ENCODE measurements around the gene HLCS.
"Not testable (repeated sequence)": the region's sequence is repeated elsewhere in the genome, so short reads cannot be mapped to it uniquely, and the experiment has no call there.

Gene HLCS

GRCh38 chr21:36955783-36956182 lies 10.7 kb downstream of the HLCS start:
- no peak overlapping the region for H3K9ac ChIP-seq (ENCODE audit: low read length)
- no peaks in the 10 kb centered on the region for H3K27me3 ChIP-seq (ENCODE audit: low read depth, low read length)
- H3K9me3 ChIP-seq (ENCODE audit: insufficient read depth, low read length) = no peaks in the 10 kb centered on the region
- no peak overlapping the region for H2AFZ ChIP-seq (ENCODE audit: low read depth, low read length)
- H3K4me2 ChIP-seq (ENCODE audit: low read length) = no peak overlapping the region
- no peak for TF ChIP-seq CTCF (IDR thresholded peaks at IDR 0.05; ENCODE audit: low read depth, low read length)
- TF ChIP-seq EZH2phosphoT487 (IDR thresholded peaks at IDR 0.05; ENCODE audit: low read depth) = no peak
- H3K36me3 ChIP-seq (replicated peaks; ENCODE audit: low read depth, low read length) = no peaks in the 10 kb centered on the region
- H4K20me1 ChIP-seq (ENCODE audit: insufficient read depth, low read length) = no peaks in the 10 kb centered on the region
- H3K4me1 ChIP-seq (ENCODE audit: low read length) = no peaks in the 10 kb centered on the region
- H3K27ac ChIP-seq (ENCODE audit: low read length) = no peak overlapping the region
- H3K4me3 ChIP-seq (ENCODE audit: low read length) = no peak overlapping the region
- H3K79me2 ChIP-seq (ENCODE audit: low read length) = no peaks in the 10 kb centered on the region

GRCh38 chr21:36952331-36952730 lies 14.1 kb downstream of the HLCS start:
- H3K9ac ChIP-seq (ENCODE audit: low read length); H3K36me3 ChIP-seq (replicated peaks; ENCODE audit: low read depth, low read length); H3K27ac ChIP-seq (ENCODE audit: low read length); H3K4me1 ChIP-seq (ENCODE audit: low read length); H2AFZ ChIP-seq (ENCODE audit: low read depth, low read length); H3K4me2 ChIP-seq (ENCODE audit: low read length); H3K9me3 ChIP-seq (ENCODE audit: insufficient read depth, low read length); H3K4me3 ChIP-seq (ENCODE audit: low read length); H4K20me1 ChIP-seq (ENCODE audit: insufficient read depth, low read length); H3K79me2 ChIP-seq (ENCODE audit: low read length); H3K27me3 ChIP-seq (ENCODE audit: low read depth, low read length): not testable (repeated sequence)

GRCh38 chr21:36949171-36950141 lies 17.0 kb downstream of the HLCS start:
- Histone ChIP-seq H4K20me1 (ENCODE audit: insufficient read depth, low read length) (no peaks in the 10 kb centered on the region), H3K27me3 (ENCODE audit: low read depth, low read length) (no peaks in the 10 kb centered on the region), H3K4me2 (ENCODE audit: low read length) (no peak overlapping the region), H3K4me3 (ENCODE audit: low read length) (no peak overlapping the region), H3K36me3 (replicated peaks; ENCODE audit: low read depth, low read length) (peaks cover 5% of the 10 kb centered on the region), H3K9ac (ENCODE audit: low read length) (no peak overlapping the region), H3K4me1 (ENCODE audit: low read length) (peaks cover 3% of the 10 kb centered on the region; the same call in 1 of the 2 replicates), H3K79me2 (ENCODE audit: low read length) (no peaks in the 10 kb centered on the region), H2AFZ (ENCODE audit: low read depth, low read length) (no peak overlapping the region), H3K27ac (ENCODE audit: low read length) (no peak overlapping the region), H3K9me3 (ENCODE audit: insufficient read depth, low read length) (no peaks in the 10 kb centered on the region)
- no peak for TF ChIP-seq CTCF (IDR thresholded peaks at IDR 0.05; ENCODE audit: low read depth, low read length)
- TF ChIP-seq EZH2phosphoT487 (IDR thresholded peaks at IDR 0.05; ENCODE audit: low read depth) = no peak

GRCh38 chr21:36948686-36949085 lies 17.8 kb downstream of the HLCS start:
- no peak overlapping the region for H3K4me3 ChIP-seq (ENCODE audit: low read length)
- H3K27ac ChIP-seq (ENCODE audit: low read length) = no peak overlapping the region
- no peak for TF ChIP-seq EZH2phosphoT487 (IDR thresholded peaks at IDR 0.05; ENCODE audit: low read depth)
- TF ChIP-seq CTCF (IDR thresholded peaks at IDR 0.05; ENCODE audit: low read depth, low read length) = no peak
- no peaks in the 10 kb centered on the region for H3K27me3 ChIP-seq (ENCODE audit: low read depth, low read length)
- H4K20me1 ChIP-seq (ENCODE audit: insufficient read depth, low read length) = no peaks in the 10 kb centered on the region
- no peak overlapping the region for H3K4me2 ChIP-seq (ENCODE audit: low read length)
- no peak overlapping the region for H2AFZ ChIP-seq (ENCODE audit: low read depth, low read length)
- no peaks in the 10 kb centered on the region for H3K79me2 ChIP-seq (ENCODE audit: low read length)
- H3K36me3 ChIP-seq (replicated peaks; ENCODE audit: low read depth, low read length) = peaks cover 5% of the 10 kb centered on the region
- no peaks in the 10 kb centered on the region for H3K9me3 ChIP-seq (ENCODE audit: insufficient read depth, low read length)
- no peak overlapping the region for H3K9ac ChIP-seq (ENCODE audit: low read length)
- H3K4me1 ChIP-seq (ENCODE audit: low read length) = peaks cover 3% of the 10 kb centered on the region; the same call in 1 of the 2 replicates

Measured in OCI-LY3 (cell line).